Neuronal stem cell (in vitro differentiated cells): ENCODE measurements around the gene HMCN1.

ENCODE experiments used
- DNase-seq: peaks from one replicate; pipeline ENCODE4 v3.0.0-alpha.2; 2013; ENCODE audit warnings: low spot score
- H2AFZ ChIP-seq: one replicate; pipeline ENCODE4 v1.6.1; 2013; ENCODE audit warnings: mild to moderate bottlenecking, low read length, inconsistent platforms
- H2AK5ac ChIP-seq: 2 replicates; pipeline ENCODE4 v1.6.1; 2013; ENCODE audit warnings: low read depth, mild to moderate bottlenecking, inconsistent platforms, low read length, moderate library complexity, mixed read lengths
- H2BK120ac ChIP-seq: 2 replicates; pipeline ENCODE4 v1.6.1; 2013; ENCODE audit warnings: low read depth, mild to moderate bottlenecking, inconsistent platforms, low read length, moderate library complexity, mixed read lengths
- H2BK12ac ChIP-seq: one replicate; pipeline ENCODE4 v1.6.1; 2013; ENCODE audit warnings: low read length, inconsistent platforms
- H2BK15ac ChIP-seq: 2 replicates; pipeline ENCODE4 v1.6.1; 2013; ENCODE audit warnings: mild to moderate bottlenecking, low read length, inconsistent platforms, mixed read lengths
- H2BK5ac ChIP-seq: one replicate; pipeline ENCODE4 v1.6.1; 2013; ENCODE audit warnings: inconsistent platforms, mild to moderate bottlenecking, low read length, moderate library complexity
- H3K14ac ChIP-seq: one replicate; pipeline ENCODE4 v1.6.1; 2013; ENCODE audit warnings: low read length, inconsistent platforms
- H3K18ac ChIP-seq: 2 replicates; pipeline ENCODE4 v1.6.1; 2013; ENCODE audit warnings: low read length, inconsistent platforms
- H3K23ac ChIP-seq: 2 replicates; pipeline ENCODE4 v1.6.1; 2013; ENCODE audit warnings: low read depth, mild to moderate bottlenecking, mixed read lengths, low read length, inconsistent platforms; ENCODE audit not compliant: poor library complexity
- H3K27ac ChIP-seq: replicated peaks from 3 replicates; pipeline ENCODE4 v1.5.1; 2013; ENCODE audit warnings: low read length, inconsistent platforms
- H3K27me3 ChIP-seq, 3 experiments: 2 replicates each; pipeline ENCODE4 v1.6.1; 2013; ENCODE audit warnings: low read length in 3 of 3, mild to moderate bottlenecking in 2 of 3, inconsistent platforms in 1 of 3, low read depth in 1 of 3, mixed read lengths in 1 of 3, moderate library complexity in 1 of 3; ENCODE audit not compliant: control insufficient read depth in 3 of 3, insufficient read depth in 3 of 3
- H3K36me3 ChIP-seq, 2 donors: replicated peaks in 1 of 2; 2 replicates each; pipeline ENCODE4 v1.6.1; 2013; ENCODE audit warnings: low read length in 2 of 2; ENCODE audit not compliant: control insufficient read depth in 2 of 2, insufficient read depth in 2 of 2
- H3K4ac ChIP-seq: 2 replicates; pipeline ENCODE4 v1.6.1; 2013; ENCODE audit warnings: inconsistent platforms, mild to moderate bottlenecking, low read length, moderate library complexity
- H3K4me1 ChIP-seq, 2 donors: 1 replicate in 1 of 2; 2 replicates in 1 of 2; pipeline ENCODE4 v1.6.1; 2013; ENCODE audit warnings: low read length in 2 of 2, low read depth in 1 of 2; ENCODE audit not compliant: control insufficient read depth in 2 of 2, insufficient read depth in 1 of 2
- H3K4me2 ChIP-seq: one replicate; pipeline ENCODE4 v1.6.1; 2013; ENCODE audit warnings: mild to moderate bottlenecking, low read length, inconsistent platforms; ENCODE audit not compliant: insufficient read depth, poor library complexity, severe bottlenecking
- H3K4me3 ChIP-seq, 2 donors: 2 replicates each; pipeline ENCODE4 v1.5.1; 2013; ENCODE audit warnings: low read length in 2 of 2, mild to moderate bottlenecking in 2 of 2, inconsistent platforms in 1 of 2, moderate library complexity in 1 of 2
- H3K79me1 ChIP-seq: one replicate; pipeline ENCODE4 v1.6.1; 2013; ENCODE audit warnings: low read depth, mild to moderate bottlenecking, inconsistent platforms, low read length, moderate library complexity
- H3K9ac ChIP-seq: one replicate; pipeline ENCODE4 v1.6.1; 2013; ENCODE audit warnings: mild to moderate bottlenecking, low read depth, low read length, inconsistent platforms; ENCODE audit not compliant: poor library complexity
- H3K9me3 ChIP-seq, 2 donors: replicated peaks in 1 of 2; 2 replicates each; pipeline versions ENCODE3 to v1.6.1; 2013; ENCODE audit warnings: low read length in 2 of 2, mild to moderate bottlenecking in 2 of 2, inconsistent platforms in 1 of 2, low read depth in 1 of 2, mixed read lengths in 1 of 2, moderate library complexity in 1 of 2; ENCODE audit not compliant: control insufficient read depth in 2 of 2, insufficient read depth in 1 of 2
- H4K8ac ChIP-seq: one replicate; pipeline ENCODE4 v1.6.1; 2013; ENCODE audit warnings: low read depth, mild to moderate bottlenecking, inconsistent platforms, low read length, moderate library complexity
- H4K91ac ChIP-seq: one replicate; pipeline ENCODE4 v1.6.1; 2013; ENCODE audit warnings: low read length, low read depth, mild to moderate bottlenecking, inconsistent platforms; ENCODE audit not compliant: poor library complexity
- WGBS, 2 donors: extraction: QIAGEN DNeasy Blood & Tissue Kit; methylation state at CpG; one replicate each; pipeline ENCODE4 v1.1.7; 2013; ENCODE audit warnings: missing lambda C conversion rate in 2 of 2, mixed read lengths in 1 of 2; ENCODE audit not compliant: insufficient read length in 2 of 2, insufficient replicate concordance in 1 of 2; ENCODE audit errors: extremely low coverage in 2 of 2; 5-methylcytosine and 5-hydroxymethylcytosine counted together

Gene HMCN1

DNA sequence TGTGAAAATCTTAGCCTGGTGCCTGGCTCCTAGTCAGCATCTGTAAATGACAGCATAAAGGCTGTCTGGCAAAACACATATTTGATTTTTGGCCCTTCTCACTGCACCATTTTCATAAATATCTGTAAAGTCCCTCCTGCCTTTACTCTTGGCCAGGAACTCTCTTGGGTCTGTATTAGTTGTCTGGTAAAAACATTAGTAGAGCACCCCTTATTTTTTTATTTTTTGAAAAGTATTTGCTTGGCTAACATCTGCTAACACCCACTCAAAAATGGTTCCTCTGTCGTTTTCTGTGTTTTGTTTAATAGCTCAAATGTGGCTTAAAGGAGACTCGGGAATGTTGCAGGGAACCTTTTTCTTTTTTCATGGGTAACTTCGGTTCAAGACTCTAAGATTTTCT lies 293.4 kb downstream of the HMCN1 start:
- Histone ChIP-seq H3K27ac (no peak overlapping the region), H3K18ac (no peak overlapping the region), H3K4ac (no peak overlapping the region), H2BK12ac (no peak overlapping the region), H3K14ac (no peak overlapping the region), H3K23ac (no peak overlapping the region), H2BK5ac (no peak overlapping the region), H2AK5ac (no peak overlapping the region), H3K9ac (no peak overlapping the region), H4K91ac (no peak overlapping the region), H2AFZ (no peak overlapping the region), H3K36me3 (peaks cover 0 to 2% of the 10 kb centered on the region in 2 donors), H4K8ac (no peak overlapping the region), H3K27me3 (no peaks in the 10 kb centered on the region), H3K9me3 (no peaks in the 10 kb centered on the region), H3K4me2 (no peak overlapping the region), H3K4me1 (no peaks in the 10 kb centered on the region), H2BK120ac (no peak overlapping the region), H2BK15ac (no peak overlapping the region), H3K4me3 (no peak overlapping the region), H3K79me1 (no peaks in the 10 kb centered on the region)
- no CpG with 5 or more reads among the region's 3 CpGs for WGBS, 2 donors
- no peak for DNase-seq

DNA sequence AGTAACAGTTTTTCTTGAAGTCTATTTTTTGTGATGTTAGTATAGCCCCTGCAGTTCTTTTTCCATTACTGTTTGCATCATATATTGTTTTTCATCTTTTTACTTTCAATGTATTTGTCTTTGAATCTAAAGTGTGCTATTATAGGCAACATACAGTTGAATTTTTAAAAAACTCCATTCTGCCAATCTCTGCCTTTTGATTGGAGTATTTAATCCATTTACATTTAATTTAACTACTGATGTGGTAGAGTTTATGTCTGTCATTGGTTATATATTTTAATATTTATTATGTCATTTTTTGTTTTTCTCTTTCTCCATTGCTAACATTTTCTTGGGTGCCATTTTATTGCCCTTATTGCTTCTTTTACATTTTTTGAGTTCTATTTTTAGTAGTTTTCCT lies 296.3 kb downstream of the HMCN1 start:
- Histone ChIP-seq H3K27me3 (no peaks in the 10 kb centered on the region), H3K4ac (no peak overlapping the region), H3K9me3 (no peaks in the 10 kb centered on the region), H3K14ac (no peak overlapping the region), H3K4me3 (no peak overlapping the region), H4K8ac (no peak overlapping the region), H2BK15ac (no peak overlapping the region), H2BK120ac (no peak overlapping the region), H3K18ac (no peak overlapping the region), H3K9ac (no peak overlapping the region), H3K4me2 (no peak overlapping the region), H3K36me3 (no peaks in the 10 kb centered on the region), H3K4me1 (peaks cover 0 to 6% of the 10 kb centered on the region in 2 donors), H4K91ac (no peak overlapping the region), H2BK5ac (no peak overlapping the region), H2AFZ (no peak overlapping the region), H2AK5ac (no peak overlapping the region), H3K79me1 (no peaks in the 10 kb centered on the region), H3K27ac (no peak overlapping the region), H2BK12ac (no peak overlapping the region), H3K23ac (no peak overlapping the region)
- no peak for DNase-seq

DNA sequence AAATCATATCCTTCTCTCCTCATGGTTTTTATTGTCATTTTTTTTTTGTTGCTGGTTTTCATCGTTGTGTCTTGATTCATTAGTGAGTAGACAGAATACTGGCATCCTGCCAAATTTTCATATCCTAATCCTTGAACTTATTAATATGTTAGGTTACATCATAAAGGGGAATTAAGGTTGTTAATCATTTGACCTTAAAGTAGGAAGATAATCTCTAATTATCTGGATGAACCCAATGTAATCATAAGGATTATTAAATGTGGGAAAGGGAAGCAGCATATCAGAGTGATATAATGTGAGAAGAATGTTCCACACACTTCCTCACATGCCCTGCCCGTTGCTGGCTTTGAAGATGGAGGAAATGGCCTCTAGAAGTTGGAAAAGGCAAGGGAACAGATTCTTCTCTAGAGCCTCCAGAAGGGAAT lies 299.7 kb downstream of the HMCN1 start:
- WGBS, 2 donors, result no CpG with 5 or more reads among the region's 2 CpGs
- Histone ChIP-seq H2BK120ac (no peak overlapping the region), H3K4me3 (no peak overlapping the region), H2BK5ac (no peak overlapping the region), H3K27me3 (no peaks in the 10 kb centered on the region), H2BK15ac (no peak overlapping the region), H3K4ac (no peak overlapping the region), H3K79me1 (no peaks in the 10 kb centered on the region), H3K9me3 (no peaks in the 10 kb centered on the region), H3K18ac (no peak overlapping the region), H3K4me2 (no peak overlapping the region), H4K8ac (no peak overlapping the region), H3K23ac (no peak overlapping the region), H2AFZ (no peak overlapping the region), H4K91ac (no peak overlapping the region), H3K14ac (no peak overlapping the region), H3K9ac (no peak overlapping the region), H2BK12ac (no peak overlapping the region), H2AK5ac (no peak overlapping the region), H3K27ac (no peak overlapping the region), H3K36me3 (no peaks in the 10 kb centered on the region), H3K4me1 (peaks cover 0 to 6% of the 10 kb centered on the region in 2 donors)
- DNase-seq, result no peak

GRCh38 chr1:186042230-186042629 lies 308.0 kb downstream of the HMCN1 start:
- Histone ChIP-seq H3K4me1 (no peaks in the 10 kb centered on the region), H3K23ac (no peak overlapping the region), H4K8ac (no peak overlapping the region), H2BK12ac (no peak overlapping the region), H3K4me3 (no peak overlapping the region), H3K79me1 (no peaks in the 10 kb centered on the region), H2AFZ (no peak overlapping the region), H3K4ac (no peak overlapping the region), H3K9ac (no peak overlapping the region), H3K18ac (no peak overlapping the region), H3K4me2 (no peak overlapping the region), H3K9me3 (no peaks in the 10 kb centered on the region), H3K27ac (no peak overlapping the region), H2BK120ac (no peak overlapping the region), H3K27me3 (no peaks in the 10 kb centered on the region), H3K36me3 (no peaks in the 10 kb centered on the region), H2AK5ac (no peak overlapping the region), H4K91ac (no peak overlapping the region), H2BK15ac (no peak overlapping the region), H3K14ac (no peak overlapping the region), H2BK5ac (no peak overlapping the region)
- DNase-seq, result no peak
- no CpG with 5 or more reads among the region's 3 CpGs for WGBS, 2 donors
